A673 (cell line): Measurements from ENCODE around the gene CAPN2.

ENCODE experiments used
- EZH2 ChIP-seq: fragments of 200-600 bp; sonication (generic); IDR thresholded peaks from 2 replicates; pipeline ENCODE4 v1.6.1; 2017; ENCODE audit warnings: borderline replicate concordance, low read depth, mild to moderate bottlenecking, mixed read lengths, antibody characterized with exemption, low read length; ENCODE audit not compliant: poor library complexity, severe bottlenecking
- TF ChIP-seq, protein P1 (sequence below): fragments of 300-800, 200-600 bp; sonication (generic); conservative IDR thresholded peaks from 2 replicates; pipeline ENCODE4 v1.5.1; 2017; ENCODE audit warnings: low read depth, mild to moderate bottlenecking, antibody characterized with exemption, low read length, moderate library complexity, mixed read lengths

DNA sequence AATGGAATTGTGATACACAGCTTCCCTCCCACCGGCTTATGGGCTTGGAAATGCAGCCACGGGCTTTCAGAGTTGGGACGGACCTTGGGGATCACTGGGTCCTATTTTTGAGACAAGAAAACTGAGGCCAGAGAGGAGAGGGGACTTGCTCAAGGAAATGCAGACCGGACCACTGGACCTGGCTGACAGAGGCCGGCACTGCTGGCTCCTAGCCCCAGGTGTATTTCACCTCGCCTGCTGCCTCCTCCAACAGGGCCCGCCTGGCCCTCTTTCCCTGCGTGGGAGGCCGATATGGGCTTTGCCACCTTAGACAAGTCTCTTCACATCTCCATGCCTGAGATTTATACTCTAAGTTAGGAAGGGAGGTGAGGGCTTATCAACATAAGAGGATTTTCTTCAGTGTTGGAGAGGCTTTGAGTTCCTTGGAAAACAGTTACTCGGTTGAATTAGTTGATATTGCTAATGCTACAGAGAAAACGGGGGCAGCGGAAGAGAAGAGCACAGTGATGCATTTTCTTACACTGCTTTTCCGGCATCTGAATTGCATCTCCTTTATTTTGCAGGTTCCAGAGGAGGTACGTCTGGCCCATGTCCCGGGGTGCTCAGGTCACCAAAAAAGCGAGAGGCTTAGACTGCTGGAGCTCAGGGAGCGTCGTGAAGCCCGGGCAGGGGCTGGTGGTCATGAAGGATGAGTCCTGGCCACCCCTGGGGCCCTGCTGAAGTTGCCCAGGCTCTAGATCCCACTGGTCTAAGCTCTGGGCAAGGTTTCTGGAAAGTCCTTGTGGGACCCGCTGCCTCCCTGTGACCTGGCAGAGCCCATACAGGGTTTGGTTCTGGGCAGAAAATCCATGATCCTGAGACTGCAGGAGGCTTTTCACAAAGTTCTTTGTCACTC is 44.7 kb downstream of the CAPN2 start:
- TF ChIP-seq, protein P1, sequence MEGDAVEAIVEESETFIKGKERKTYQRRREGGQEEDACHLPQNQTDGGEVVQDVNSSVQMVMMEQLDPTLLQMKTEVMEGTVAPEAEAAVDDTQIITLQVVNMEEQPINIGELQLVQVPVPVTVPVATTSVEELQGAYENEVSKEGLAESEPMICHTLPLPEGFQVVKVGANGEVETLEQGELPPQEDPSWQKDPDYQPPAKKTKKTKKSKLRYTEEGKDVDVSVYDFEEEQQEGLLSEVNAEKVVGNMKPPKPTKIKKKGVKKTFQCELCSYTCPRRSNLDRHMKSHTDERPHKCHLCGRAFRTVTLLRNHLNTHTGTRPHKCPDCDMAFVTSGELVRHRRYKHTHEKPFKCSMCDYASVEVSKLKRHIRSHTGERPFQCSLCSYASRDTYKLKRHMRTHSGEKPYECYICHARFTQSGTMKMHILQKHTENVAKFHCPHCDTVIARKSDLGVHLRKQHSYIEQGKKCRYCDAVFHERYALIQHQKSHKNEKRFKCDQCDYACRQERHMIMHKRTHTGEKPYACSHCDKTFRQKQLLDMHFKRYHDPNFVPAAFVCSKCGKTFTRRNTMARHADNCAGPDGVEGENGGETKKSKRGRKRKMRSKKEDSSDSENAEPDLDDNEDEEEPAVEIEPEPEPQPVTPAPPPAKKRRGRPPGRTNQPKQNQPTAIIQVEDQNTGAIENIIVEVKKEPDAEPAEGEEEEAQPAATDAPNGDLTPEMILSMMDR, result no peak
- TF ChIP-seq EZH2, result no peak
